HepG2 (cell line): Measurements from ENCODE around the gene RRBP1. TPM values are rescaled to one million over a fixed set of nuclear protein-coding genes. Genes with fewer than 3 reads are reported as not detected.

Source experiments
- DMTF1 ChIP-seq: sonication (generic); formaldehyde crosslinking; IDR thresholded peaks from 2 replicates; pipeline ENCODE4 v1.4.0; 2020; ENCODE audit warnings: mild to moderate bottlenecking, missing genetic modification reagents
- LBX2 ChIP-seq: sonication (generic); formaldehyde crosslinking; IDR thresholded peaks from 2 replicates; pipeline ENCODE4 v1.5.0; 2020; ENCODE audit warnings: missing genetic modification reagents, mild to moderate bottlenecking, borderline replicate concordance
- NR2F2 ChIP-seq: IDR thresholded peaks from 2 replicates; pipeline ENCODE4 v1.6.1; 2012; ENCODE audit warnings: low read depth, inconsistent platforms, borderline replicate concordance
- PATZ1 ChIP-seq: sonication (generic); formaldehyde crosslinking; IDR thresholded peaks from 2 replicates; pipeline ENCODE4 v1.4.0; 2020; ENCODE audit warnings: missing genetic modification reagents
- PRDM4 ChIP-seq: sonication (generic); formaldehyde crosslinking; IDR thresholded peaks from 2 replicates; pipeline ENCODE4 v1.9.0; 2021; ENCODE audit warnings: missing genetic modification reagents, borderline replicate concordance
- ZFP90 ChIP-seq: sonication (generic); formaldehyde crosslinking; IDR thresholded peaks from 2 replicates; pipeline ENCODE4 v1.8.0; 2022; ENCODE audit warnings: missing genetic modification reagents, mild to moderate bottlenecking, inconsistent platforms, borderline replicate concordance
- polyA plus RNA-seq, 8 experiments: library from polyadenylated mRNA; depleted of rRNA in 3 of 8; stranded (reverse) in 7 of 8; unstranded in 1 of 8; fragments of >200 nt; fragmentation: Illumina TruSeq in 4 of 8; extraction: Trizol in 4 of 8; gene quantifications; 2 replicates each; pipeline versions ENCODE4 v1.2.1 to v1.2.3, GENCODE V29; 2011 to 2016; ENCODE audit warnings: low read depth in 4 of 8, missing spikeins in 1 of 8, mixed read lengths in 1 of 8; ENCODE audit not compliant: insufficient read depth in 1 of 8
- total RNA-seq, 5 experiments: library from RNA; depleted of rRNA; stranded (reverse); fragments of >200 nt; fragmentation: Illumina TruSeq; extraction: Trizol; gene quantifications; 2 replicates each; pipeline ENCODE4 v1.2.3, GENCODE V29; 2016; ENCODE audit warnings: low read depth in 1 of 5
- TF ChIP-seq, protein P1 (sequence below): sonication (generic); formaldehyde crosslinking; IDR thresholded peaks from 2 replicates; pipeline ENCODE4 v1.5.0; 2020; ENCODE audit warnings: mild to moderate bottlenecking, missing genetic modification reagents, borderline replicate concordance
- TF ChIP-seq, protein P2 (sequence below): sonication (generic); formaldehyde crosslinking; IDR thresholded peaks from 2 replicates; pipeline ENCODE4 v1.8.1; 2023; ENCODE audit warnings: mild to moderate bottlenecking, missing genetic modification reagents
- TF ChIP-seq, protein P3 (sequence below): fragments of 450-650 bp; IDR thresholded peaks from 2 replicates; pipeline ENCODE4 v1.6.1; 2017; ENCODE audit warnings: mild to moderate bottlenecking

Gene RRBP1
- total and polyA plus RNA-seq, 2 of the 13 experiments (the other 11 are each of a cell fraction or from before 2014, with no cell fraction given) = 150 to 222 TPM

DNA sequence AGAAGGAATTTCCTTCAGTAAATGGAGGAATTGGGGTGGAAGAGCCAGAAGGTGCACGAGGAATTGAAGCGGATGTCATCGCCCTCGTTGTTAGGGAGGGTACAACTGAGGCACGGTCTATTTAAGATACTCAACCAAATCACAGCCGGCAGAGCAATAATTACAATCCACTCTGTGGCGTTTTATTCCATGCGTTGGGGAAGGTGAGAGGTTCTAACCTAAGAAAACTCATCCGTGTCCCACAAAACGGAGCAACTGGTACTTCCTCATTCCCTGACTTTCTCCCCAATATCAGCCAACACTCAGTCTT is 802 bp upstream of the RRBP1 start (continued):
- no peak; the same call in 1 of the 2 replicates for TF ChIP-seq NR2F2
- TF ChIP-seq DMTF1 (CRISPR knock-in tag) = no peak
- TF ChIP-seq, protein P1, sequence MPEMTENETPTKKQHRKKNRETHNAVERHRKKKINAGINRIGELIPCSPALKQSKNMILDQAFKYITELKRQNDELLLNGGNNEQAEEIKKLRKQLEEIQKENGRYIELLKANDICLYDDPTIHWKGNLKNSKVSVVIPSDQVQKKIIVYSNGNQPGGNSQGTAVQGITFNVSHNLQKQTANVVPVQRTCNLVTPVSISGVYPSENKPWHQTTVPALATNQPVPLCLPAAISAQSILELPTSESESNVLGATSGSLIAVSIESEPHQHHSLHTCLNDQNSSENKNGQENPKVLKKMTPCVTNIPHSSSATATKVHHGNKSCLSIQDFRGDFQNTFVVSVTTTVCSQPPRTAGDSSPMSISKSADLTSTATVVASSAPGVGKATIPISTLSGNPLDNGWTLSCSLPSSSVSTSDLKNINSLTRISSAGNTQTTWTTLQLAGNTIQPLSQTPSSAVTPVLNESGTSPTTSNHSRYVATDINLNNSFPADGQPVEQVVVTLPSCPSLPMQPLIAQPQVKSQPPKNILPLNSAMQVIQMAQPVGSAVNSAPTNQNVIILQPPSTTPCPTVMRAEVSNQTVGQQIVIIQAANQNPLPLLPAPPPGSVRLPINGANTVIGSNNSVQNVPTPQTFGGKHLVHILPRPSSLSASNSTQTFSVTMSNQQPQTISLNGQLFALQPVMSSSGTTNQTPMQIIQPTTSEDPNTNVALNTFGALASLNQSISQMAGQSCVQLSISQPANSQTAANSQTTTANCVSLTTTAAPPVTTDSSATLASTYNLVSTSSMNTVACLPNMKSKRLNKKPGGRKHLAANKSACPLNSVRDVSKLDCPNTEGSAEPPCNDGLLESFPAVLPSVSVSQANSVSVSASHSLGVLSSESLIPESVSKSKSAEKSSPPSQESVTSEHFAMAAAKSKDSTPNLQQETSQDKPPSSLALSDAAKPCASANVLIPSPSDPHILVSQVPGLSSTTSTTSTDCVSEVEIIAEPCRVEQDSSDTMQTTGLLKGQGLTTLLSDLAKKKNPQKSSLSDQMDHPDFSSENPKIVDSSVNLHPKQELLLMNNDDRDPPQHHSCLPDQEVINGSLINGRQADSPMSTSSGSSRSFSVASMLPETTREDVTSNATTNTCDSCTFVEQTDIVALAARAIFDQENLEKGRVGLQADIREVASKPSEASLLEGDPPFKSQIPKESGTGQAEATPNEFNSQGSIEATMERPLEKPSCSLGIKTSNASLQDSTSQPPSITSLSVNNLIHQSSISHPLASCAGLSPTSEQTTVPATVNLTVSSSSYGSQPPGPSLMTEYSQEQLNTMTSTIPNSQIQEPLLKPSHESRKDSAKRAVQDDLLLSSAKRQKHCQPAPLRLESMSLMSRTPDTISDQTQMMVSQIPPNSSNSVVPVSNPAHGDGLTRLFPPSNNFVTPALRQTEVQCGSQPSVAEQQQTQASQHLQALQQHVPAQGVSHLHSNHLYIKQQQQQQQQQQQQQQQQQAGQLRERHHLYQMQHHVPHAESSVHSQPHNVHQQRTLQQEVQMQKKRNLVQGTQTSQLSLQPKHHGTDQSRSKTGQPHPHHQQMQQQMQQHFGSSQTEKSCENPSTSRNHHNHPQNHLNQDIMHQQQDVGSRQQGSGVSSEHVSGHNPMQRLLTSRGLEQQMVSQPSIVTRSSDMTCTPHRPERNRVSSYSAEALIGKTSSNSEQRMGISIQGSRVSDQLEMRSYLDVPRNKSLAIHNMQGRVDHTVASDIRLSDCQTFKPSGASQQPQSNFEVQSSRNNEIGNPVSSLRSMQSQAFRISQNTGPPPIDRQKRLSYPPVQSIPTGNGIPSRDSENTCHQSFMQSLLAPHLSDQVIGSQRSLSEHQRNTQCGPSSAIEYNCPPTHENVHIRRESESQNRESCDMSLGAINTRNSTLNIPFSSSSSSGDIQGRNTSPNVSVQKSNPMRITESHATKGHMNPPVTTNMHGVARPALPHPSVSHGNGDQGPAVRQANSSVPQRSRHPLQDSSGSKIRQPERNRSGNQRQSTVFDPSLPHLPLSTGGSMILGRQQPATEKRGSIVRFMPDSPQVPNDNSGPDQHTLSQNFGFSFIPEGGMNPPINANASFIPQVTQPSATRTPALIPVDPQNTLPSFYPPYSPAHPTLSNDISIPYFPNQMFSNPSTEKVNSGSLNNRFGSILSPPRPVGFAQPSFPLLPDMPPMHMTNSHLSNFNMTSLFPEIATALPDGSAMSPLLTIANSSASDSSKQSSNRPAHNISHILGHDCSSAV (CRISPR knock-in tag) = no peak
- TF ChIP-seq ZFP90 (CRISPR knock-in tag) = no peak
- TF ChIP-seq LBX2 (CRISPR knock-in tag) = no peak
- TF ChIP-seq, protein P2, sequence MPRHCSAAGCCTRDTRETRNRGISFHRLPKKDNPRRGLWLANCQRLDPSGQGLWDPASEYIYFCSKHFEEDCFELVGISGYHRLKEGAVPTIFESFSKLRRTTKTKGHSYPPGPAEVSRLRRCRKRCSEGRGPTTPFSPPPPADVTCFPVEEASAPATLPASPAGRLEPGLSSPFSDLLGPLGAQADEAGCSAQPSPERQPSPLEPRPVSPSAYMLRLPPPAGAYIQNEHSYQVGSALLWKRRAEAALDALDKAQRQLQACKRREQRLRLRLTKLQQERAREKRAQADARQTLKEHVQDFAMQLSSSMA (CRISPR knock-in tag) = no peak
- TF ChIP-seq, protein P3, sequence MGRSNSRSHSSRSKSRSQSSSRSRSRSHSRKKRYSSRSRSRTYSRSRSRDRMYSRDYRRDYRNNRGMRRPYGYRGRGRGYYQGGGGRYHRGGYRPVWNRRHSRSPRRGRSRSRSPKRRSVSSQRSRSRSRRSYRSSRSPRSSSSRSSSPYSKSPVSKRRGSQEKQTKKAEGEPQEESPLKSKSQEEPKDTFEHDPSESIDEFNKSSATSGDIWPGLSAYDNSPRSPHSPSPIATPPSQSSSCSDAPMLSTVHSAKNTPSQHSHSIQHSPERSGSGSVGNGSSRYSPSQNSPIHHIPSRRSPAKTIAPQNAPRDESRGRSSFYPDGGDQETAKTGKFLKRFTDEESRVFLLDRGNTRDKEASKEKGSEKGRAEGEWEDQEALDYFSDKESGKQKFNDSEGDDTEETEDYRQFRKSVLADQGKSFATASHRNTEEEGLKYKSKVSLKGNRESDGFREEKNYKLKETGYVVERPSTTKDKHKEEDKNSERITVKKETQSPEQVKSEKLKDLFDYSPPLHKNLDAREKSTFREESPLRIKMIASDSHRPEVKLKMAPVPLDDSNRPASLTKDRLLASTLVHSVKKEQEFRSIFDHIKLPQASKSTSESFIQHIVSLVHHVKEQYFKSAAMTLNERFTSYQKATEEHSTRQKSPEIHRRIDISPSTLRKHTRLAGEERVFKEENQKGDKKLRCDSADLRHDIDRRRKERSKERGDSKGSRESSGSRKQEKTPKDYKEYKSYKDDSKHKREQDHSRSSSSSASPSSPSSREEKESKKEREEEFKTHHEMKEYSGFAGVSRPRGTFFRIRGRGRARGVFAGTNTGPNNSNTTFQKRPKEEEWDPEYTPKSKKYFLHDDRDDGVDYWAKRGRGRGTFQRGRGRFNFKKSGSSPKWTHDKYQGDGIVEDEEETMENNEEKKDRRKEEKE = no peak
- no peak for TF ChIP-seq PRDM4
- TF ChIP-seq PATZ1 = no peak
